GM18517 (cell line): ENCODE results near the gene ARMCX4.
"Not testable (repeated sequence)": the region's sequence is repeated elsewhere in the genome, so short reads cannot be mapped to it uniquely, and the experiment has no call there.

Experiments
- ATAC-seq: cut with Tn5 transposase; IDR thresholded peaks from one replicate; pipeline ENCODE4 v1.9.1; 2021; ENCODE audit warnings: mild to moderate bottlenecking, moderate library complexity; ENCODE audit not compliant: unreplicated experiment

ARMCX4 gene

DNA sequence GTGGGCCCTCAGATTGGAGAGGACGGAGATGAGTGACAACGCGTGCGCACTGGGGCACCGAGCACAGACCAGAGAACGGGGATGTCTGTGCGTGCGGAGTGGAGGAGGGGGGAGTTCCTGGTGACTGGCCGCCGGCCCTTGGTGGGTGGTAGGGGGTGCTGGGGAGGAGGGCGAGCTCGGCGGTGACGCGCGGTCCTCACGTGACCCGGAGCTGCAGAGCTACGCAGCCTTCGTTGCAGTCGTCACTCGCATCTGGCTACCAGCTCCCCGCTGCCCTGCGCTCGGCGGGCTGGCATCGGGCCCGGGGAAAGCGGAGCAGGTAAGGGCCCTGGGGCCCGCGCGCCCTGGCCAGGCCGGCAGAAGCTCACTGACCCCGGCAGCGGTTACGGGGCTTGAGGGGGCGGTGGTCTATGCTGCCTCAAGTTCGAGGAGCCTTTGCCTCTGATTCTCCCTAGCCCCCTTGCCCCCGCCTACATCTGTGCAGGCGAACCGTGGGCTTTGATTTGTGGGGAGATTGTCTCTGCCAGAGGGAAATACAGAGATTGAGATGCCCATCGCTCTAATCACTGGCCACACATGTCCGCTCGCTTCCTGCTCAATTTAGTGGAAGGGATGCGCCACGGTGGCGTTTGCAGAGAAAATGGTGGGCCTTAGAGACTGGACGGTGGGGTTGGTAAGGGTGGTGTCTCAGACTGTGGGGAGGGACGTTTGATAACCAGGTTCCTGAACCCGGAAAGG is at the start of gene ARMCX4:
ARMCX4 (plus strand) TSS at position 245 of the 738 bp plus-strand sequence. CDS start 3,134 bp downstream, outside the sequence.
- ATAC-seq: no peak

DNA sequence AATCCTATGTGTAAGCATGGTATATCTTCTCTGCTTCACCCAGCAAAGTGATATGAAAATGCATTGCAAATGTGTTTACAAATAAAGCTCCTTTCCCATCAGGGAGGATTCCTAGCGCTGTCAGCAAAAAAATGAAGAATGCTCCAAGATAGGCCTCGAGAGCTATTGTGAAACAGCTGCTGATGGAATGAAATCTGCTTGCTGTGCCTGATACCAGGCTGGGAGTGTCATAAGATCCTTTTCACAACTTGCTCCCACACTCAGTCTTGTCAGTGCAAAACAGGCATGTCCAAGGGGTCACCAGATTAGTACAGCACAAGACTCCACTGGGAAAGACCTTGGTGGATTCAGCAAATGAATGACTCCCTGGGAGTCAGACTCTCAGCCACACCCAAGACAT is 43.2 kb upstream of the ARMCX4 start:
- no peak for ATAC-seq

GRCh38 chrX:101449279-101449678 is 36.0 kb upstream of the ARMCX4 start:
- no peak for ATAC-seq

- no peak for ATAC-seq
Measured at GRCh38 chrX:101450085-101450484, 35.2 kb upstream of the ARMCX4 start.

DNA sequence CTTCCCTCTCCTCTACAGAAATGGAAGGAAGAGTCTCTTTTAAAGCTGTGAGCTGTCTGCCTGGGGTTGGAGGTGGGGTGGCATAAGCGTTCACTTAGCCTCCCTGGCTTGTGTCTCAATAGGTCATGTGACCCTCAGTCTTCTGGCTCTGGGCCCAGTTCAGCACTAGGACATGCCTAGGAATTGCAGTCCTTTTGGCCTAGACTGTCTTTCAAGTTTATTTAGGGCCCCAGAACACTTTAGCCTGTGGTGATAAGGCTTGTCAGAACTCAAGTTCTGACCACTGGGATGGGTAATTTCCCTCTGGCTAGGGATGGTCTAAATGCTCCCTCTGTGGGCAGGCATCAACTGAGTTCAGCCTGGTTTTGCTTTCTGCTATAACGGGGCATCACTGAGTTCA is 34.3 kb upstream of the ARMCX4 start:
- no peak for ATAC-seq

DNA sequence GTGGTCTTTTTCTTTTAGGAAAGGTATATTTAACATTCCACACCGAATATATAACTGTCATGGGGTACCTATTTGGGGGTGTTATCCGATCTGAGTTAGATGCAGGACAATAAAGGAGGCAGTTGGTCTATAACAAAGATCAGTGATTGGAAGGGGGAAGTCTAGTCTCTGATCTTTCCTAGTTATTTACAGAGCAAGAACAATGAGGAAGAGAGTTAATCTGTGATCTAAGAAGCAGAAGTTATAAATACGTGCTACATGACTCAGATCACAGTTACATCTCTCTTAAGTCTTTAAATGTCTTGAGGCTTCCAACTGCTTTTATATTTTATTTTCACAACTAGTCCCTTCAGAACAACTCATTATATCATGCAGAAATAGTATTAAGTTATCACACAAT is 33.2 kb upstream of the ARMCX4 start:
- ATAC-seq: no peak

DNA sequence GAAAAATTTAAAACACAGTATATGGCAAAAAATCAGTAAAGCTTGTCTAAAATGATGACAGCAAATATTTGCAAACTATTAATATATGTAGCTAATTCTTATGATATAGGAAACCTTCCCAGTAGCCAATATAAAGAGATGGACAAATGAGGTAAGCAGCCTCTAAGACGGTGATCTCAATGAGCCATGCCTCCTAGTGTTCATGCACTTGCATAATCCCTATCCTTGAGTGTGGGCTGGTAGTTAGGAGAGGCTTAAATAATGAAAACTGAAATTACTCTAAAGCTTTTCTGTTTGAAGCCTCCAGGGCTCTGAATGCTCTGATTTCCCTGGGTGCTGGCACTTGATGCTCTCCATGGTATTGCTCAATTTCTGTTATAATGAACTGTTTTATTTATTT is 24.6 kb upstream of the ARMCX4 start:
- ATAC-seq: no peak

DNA sequence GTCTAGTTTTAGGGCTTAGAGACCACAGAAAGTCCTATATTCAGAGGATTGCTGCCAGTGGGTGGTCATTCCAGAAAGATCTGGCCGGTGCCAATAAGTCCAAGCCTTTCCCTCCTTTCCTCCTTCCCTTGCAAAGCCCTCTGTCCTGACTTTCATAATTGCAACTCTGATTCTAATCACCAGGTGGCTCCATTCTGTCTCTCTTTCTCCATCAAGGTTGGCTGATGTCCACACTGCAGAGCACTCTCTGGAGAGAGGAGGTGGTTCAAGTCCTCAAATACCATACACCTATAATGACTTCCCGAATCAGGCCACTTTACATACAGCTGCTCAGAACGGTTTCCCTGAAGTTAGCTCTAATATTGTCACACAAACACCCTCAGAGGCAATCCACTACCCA is 22.4 kb upstream of the ARMCX4 start:
- no peak for ATAC-seq

- no peak for ATAC-seq
Measured at GRCh38 chrX:101478366-101478765, 6.9 kb upstream of the ARMCX4 start.

DNA sequence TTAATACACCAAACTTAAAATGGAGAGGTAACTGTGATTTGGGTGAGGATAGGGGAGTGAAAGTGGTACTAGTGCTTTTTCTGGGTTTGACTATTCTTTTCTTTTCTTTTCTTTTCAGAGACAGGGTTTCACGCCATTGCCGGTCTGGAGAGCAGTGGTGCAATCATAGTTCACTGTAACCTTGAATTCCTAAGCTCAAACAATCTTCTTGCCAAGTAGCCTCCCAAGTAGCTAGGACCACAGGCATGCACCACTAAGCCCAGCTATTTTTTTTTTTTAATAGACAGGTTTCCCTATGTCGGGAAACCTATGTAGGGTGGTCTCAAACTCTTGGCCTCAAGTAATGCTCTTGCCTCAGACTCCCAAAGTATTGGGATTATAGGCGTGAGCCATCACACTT is 3.0 kb upstream of the ARMCX4 start:
- ATAC-seq: no peak

- ATAC-seq: no peak
Measured at GRCh38 chrX:101483705-101484104, 1.6 kb upstream of the ARMCX4 start.

- no peak for ATAC-seq
Measured at GRCh38 chrX:101484135-101484534, 1.1 kb upstream of the ARMCX4 start.

DNA sequence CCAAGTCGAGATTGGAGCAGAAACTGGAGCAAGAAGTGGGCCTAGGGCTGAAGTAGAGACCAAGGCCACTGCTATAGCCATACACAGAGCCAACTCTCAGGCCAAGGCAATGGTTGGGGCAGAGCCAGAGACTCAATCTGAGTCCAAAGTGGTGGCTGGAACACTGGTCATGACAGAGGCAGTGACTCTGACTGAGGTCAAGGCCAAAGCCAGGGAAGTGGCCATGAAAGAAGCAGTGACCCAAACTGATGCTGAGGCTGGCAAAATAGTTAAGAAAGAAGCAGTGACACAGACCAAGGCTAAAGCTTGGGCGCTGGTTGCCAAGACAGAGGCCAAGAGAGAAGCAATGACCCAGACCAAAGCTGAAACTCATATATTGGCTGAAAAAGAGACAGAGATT is 3.5 kb downstream of the ARMCX4 start:
- no peak for ATAC-seq

DNA sequence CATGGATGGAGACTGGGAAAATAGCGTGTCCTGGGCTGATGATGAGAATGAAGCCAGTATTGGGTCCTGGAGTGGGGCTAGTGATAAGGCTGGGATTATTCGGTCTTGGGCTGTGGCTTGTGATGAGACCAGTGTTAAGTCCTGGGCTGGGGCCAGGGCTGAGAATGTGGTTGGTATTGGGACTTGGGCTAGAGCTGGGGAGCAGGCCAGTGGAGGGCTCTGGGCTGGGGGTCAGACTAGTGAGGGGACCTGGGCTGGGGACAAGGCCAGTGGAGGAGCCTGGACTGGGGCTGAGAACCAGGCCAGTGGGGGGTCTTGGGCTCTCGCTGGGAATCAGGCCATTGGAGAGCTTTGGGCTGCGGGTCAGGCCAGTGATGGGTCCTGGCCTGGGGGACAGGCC is 6.7 kb downstream of the ARMCX4 start:
- no peak for ATAC-seq

GRCh38 chrX:101493225-101493624 is 8.0 kb downstream of the ARMCX4 start:
- ATAC-seq: no peak

- ATAC-seq: not testable (repeated sequence)
Measured at GRCh38 chrX:101502929-101503328, 17.7 kb downstream of the ARMCX4 start.

GRCh38 chrX:101507372-101507771 is 22.1 kb downstream of the ARMCX4 start:
- no peak for ATAC-seq

- ATAC-seq: no peak
Measured at GRCh38 chrX:101507986-101508385, 22.7 kb downstream of the ARMCX4 start.

GRCh38 chrX:101530944-101531343 is 45.7 kb downstream of the ARMCX4 start:
- no peak for ATAC-seq
